HG03354 (cell line): Measurements from ENCODE around the gene ZNF30.
"Not testable (repeated sequence)": the region's sequence is repeated elsewhere in the genome, so short reads cannot be mapped to it uniquely, and the experiment has no call there.

ENCODE experiments used
- ATAC-seq: cut with Tn5 transposase; IDR thresholded peaks from one replicate; pipeline ENCODE4 v1.9.1; 2021; ENCODE audit warnings: mild to moderate bottlenecking; ENCODE audit not compliant: unreplicated experiment, poor library complexity, severe bottlenecking

Gene ZNF30

DNA sequence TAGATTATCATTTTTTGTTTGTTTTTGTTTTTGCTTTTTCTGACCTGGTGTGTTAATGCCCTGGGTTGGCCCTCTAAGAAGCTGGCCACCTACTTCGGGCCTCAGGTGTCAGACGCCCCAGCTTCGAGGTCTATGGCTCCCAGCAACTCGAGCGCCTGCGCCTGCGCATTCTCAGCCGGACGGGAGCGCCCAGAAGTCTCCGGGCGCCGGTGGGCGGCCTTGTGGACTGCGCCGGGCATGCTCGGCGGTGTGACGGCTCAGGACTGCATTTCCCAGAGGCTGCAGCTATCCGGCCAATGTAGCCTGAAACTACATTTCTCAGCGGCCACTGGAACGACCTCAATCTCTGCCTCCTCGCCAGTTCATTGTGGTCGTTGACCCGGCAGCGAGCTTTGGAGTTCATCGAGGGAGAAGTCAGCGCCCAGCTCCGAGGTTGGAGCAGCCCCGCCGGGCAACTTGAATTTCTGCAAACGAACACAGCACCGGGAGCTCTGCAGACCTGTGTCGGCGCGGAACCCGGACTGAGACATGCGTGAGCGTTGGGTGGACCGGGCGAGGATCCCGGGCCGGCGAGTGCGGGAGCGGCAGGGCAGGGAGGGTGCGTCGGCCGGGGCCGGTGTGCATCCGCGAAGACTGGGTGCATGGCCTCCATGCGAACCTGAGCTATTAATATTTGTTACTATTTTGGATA is at the start of gene ZNF30:
TSS of gene ZNF30 (plus strand) at position 219 of the 691 bp plus-strand sequence. CDS start 3,045 bp downstream, outside the sequence.
- ATAC-seq = peak; percentile 97

DNA sequence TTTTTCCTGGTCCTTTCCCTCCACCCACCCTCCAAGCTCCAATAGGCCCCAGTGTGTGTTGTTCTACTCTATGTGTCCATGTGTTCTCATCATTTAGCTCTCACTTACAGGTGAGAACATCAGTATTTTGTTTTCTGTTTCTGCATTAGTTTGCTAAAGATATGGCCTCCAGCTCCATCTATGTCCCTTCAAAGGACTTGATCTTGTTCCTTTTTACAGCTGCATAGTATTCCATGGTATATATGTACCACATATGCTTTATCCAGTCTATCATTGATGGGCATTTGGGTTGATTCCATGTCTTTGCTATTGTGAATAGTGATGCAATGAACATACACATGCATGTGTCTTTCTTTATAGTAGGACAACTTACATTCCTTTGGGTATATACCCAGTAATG is 47.1 kb upstream of the ZNF30 start:
- no peak for ATAC-seq

DNA sequence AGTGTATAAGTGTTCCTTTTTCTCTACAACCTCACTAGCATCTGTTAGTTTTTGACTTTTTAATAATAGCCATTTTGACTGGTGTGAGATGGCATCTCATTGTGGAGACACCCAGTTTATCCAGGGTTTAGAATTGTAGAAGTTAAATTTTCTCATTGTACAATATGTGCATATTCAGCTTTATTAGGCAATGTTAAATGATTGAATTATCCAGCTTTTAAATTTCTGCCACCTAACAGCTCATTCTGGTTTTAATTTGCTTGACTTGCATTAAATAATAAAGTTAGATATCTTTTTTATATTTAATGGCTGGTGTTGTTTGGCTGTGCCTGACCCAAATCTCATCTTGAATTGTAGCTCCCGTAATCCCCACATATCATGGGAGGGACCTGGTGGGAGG is 46.7 kb upstream of the ZNF30 start:
- no peak for ATAC-seq

DNA sequence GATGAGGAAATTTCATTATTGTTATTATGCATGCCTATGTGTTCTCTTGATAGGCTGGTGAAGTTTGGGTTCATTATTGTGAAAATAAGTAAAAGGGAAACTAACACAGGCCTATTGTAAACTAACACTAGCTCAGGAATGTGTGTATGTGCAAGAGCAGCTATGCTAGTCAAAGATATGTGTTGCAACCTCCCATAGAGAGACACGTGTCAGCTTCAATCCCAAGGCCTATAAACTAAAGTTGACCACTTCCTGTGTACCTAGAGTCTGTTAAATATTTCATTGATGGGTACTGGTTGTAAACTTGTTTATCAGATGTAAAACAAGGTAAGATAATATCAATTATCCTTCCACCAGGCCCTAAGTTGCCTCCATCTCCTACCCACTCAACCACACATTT is 44.7 kb upstream of the ZNF30 start:
- no peak for ATAC-seq

DNA sequence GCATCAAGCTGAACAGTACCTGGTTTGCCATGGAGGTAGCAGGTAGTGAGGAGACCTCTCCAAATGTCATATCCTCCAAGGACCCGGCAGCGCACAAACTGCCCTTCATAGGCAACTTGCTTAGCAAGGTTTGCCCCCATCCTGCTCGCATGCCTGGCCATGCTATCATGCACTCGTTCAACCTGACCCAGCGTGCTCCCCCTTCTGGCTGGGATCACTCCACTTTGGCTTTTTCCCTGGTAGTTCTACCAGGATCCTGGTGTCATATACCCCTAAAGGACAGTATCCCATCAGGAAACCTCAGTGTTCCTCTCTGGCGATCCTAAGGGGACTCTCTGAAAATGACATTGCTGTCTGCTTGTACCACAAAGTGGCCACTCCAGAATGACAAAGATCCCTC is 38.6 kb upstream of the ZNF30 start:
- ATAC-seq = no peak

DNA sequence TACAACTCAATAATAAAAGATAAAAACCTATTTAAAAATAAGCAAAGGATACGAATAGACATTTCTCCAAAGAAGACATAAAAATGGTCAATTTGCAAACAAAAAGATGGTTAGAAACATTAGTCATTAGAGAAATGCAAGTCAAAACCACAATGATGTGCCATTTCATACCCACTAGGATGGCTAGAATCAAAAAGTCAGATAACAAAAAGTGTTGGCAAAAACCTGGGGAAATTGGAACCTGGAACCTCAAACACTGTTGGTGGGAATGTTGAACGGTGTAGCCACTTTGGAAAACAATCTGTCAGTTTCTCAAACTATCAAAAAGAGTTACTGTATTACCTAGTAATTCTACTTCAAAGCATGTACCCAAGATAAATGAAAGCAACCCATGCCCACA is 26.5 kb upstream of the ZNF30 start:
- no peak for ATAC-seq

DNA sequence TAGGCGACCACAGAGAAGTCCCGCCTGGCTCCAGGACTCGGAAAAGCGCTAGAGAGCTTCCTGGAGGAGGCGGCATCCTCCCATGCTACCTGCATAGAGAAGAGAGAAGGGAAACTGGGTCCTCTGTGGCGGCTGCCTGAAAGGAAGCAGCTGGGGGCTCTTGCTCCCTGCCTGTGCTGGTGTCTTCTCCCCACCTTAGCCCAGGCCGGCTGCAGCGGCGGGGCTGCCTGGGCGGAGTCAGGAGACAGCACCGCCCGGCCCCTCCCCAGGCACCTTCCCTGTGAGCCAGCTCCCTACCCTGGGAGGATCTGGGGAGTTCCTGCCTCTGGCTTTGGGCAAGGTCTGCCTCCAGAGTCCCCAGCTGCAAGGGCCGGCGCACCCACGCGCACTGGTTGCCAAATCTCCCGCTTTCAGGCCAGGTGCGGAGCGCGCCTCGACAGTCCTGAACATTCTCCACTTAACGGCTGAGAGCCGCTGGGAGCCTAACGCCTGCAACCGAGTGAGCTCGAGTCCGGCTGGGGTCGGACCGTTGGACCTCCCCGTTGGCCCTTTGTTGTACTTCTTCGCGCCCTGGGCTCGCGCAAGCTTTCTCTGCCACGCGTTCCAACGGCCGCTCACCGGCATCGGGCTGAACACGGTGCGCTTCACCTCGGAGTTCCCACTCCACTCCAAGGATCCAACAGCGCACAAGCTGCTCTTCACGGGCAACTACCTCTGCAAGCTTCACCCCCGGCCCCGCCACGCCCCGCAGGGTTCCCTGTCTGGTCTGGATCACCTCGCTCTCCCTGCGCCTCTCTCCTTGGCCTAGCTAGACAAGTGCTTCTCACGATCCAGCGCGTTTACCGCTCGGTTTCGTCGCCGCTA is 21.8 kb upstream of the ZNF30 start:
- ATAC-seq = no peak

DNA sequence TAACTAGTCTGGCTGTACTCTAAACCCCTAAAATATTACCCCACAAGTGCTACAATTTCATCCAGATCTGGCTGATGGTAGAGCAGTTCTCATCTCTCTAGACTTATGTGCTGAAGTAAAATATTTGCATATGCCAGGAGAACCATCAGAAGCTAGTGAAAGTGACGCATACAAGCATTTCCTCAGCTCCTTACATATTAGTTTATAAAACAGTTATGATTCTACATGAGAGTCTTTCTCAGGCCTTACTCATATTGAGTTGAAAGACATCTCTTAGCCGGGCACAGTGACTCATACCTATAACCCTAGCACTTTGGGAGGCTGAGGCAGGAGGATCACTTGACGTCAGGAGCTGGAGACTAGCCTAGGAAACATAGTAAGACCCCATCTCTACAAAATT is 15.9 kb upstream of the ZNF30 start:
- no peak for ATAC-seq

DNA sequence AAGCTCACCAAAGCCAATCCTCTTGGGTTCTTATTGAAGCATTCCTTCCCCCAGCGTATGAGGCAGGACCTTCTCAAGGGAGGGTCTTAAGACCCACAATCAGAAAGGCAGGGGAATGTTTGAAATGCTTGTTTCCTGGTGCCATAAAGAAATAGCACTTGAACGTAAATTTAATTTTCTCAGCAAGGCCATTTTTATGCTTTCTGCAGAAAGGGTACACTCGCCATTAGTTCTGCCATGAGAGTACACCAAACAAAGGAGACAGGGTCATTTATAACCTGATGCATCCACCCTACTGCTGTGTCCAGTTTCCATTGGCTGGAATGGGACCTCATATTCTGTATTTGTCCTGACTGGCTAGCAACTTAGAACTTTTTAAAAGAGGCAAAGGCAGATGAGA is 9.6 kb upstream of the ZNF30 start:
- ATAC-seq = not testable (repeated sequence)

DNA sequence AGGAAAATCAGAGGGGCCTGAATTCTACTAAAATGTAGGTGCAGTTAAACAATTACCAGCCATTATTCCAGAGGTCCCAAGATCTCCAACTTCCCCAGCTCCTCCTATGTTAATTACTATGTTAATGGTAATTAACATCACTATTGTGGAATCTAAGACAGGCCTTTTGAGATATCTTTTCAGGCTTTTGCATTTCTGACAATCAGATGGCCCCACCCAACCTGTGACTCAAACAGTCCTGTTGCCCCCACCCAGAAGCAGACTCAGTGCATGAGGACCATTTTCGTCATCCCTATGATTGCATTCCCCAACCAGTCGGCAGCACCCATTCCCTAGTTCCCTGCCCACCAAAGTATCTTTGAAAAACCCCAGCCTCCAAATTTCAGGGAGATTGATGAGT is 8.5 kb upstream of the ZNF30 start:
- no peak for ATAC-seq

DNA sequence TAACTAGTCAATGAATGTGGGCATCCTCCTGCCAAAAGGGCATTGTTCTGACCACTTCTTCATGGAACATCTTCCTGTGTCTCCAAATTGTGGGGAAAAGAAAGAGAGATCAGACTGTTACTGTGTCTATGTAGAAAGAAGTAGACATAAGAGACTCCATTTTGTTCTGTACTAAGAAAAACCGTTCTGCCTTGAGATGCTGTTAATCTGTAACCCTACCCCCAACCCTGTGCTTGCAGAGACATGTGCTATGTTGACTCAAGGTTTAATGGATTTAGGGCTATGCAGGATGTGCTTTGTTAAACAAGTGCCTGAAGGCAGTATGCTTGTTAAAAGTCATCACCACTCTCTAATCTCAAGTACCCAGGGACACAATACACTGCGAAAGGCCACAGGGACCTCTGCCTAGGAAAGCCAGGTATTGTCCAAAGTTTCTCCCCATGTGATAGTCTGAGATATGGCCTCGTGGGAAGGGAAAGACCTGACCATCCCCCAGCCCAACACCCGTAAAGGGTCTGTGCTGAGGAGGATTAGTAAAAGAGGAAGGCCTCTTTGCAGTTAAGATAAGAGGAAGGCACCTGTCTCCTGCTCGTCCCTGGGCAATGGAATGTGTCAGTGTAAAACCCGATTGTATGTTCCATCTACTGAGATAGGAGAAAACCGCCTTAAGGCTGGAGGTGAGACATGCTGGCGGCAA is 6.5 kb upstream of the ZNF30 start:
- ATAC-seq = not testable (repeated sequence)

DNA sequence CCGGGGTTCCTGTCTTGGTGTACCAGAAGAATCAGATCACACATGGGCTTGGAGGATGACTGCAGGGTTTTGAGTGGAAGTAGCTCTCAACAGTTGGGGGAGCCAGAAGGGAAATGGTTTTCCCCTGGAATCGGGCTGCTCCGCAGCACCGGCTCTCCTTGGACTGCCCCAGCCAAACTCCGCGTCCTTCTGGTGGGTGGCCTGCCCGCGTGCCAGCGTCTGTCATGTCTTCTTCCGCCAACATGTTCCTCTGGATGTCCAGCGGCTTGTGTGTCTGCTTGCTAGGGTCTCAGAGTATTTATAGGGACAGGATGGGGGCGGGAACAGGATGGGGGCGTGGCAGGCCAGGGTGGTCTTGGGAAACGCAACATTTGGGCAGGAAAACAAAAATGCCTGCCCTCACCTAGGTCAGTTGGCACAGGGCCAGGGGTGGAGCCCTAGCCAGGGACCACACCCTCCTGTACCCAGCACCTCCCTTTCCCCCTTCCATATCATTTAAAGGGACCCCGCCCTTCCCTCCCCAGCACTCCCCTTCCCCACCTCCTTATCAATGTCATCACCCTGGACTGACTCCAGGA is 1.3 kb upstream of the ZNF30 start:
- ATAC-seq = no peak

DNA sequence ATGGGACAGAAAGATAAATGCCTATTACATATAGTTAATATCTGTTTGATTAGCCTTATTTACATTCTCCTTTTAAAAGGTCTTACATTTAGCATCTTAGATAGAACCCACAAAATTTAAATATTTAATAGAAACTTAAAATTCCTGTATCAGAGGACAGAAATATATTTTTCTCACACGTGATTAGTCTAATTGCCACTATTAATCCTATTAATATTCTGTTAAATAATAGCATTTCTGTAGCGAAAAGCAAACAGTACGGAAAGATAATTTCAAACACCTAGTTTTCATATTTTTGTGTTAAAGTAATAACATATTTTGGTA is 380 bp upstream of the ZNF30 start:
- no peak for ATAC-seq

DNA sequence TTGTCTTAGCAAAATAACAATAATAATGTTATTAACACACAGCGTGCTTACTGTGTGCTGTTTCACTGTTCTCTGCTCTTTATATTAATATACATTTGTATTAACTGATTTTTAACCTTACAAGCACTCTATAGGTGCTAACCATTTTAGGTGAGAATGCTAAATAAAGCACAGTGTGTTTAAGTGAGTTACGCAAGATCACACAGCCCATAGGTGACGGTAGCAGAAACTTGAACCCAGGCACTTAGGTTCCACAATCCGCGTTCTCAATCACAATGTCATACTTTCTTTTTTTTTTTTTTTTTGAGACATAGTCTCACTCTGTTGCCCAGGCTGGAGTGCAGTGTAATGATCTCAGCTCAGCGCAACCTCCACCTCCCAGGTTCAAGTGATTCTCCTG is 5.8 kb downstream of the ZNF30 start:
- no peak for ATAC-seq

DNA sequence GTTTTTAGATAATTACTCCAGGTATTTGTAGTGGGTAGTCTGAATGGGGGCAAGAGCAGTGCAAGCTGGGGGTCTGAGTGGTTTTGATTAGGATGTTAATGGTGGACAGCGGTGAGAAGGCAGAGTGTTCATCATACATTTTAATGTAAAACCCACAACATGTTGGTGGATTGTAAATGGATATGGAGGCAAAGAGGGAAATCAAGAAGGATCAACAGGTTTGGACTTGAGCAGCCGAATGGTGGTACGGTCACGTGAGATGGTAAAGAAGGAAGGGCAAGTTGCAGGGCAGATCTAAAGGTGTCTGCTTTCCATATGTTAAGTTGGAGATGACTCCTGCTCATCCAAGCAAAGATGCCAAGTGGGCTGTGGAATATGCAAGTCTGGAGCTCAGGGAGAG is 9.5 kb downstream of the ZNF30 start:
- ATAC-seq = no peak

DNA sequence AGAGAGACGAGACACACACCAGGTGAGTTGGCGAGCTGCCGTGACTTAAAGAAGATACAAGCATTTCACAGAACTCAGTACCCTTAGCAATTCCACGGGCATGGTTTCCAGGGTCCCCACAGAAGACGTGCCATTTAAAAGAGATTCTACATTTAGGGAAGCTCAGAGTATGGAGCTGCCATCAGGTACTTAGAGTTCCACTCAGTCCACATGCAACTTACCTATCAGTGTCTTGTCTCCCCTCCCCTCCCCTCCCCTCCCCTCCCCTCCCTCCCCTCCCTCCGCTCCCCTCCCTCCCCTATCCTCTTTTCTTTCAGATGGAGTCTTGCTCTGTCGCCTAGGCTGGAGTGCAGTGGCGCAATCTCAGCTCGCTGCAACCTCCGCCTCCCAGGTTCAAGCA is 12.2 kb downstream of the ZNF30 start:
- ATAC-seq = no peak

DNA sequence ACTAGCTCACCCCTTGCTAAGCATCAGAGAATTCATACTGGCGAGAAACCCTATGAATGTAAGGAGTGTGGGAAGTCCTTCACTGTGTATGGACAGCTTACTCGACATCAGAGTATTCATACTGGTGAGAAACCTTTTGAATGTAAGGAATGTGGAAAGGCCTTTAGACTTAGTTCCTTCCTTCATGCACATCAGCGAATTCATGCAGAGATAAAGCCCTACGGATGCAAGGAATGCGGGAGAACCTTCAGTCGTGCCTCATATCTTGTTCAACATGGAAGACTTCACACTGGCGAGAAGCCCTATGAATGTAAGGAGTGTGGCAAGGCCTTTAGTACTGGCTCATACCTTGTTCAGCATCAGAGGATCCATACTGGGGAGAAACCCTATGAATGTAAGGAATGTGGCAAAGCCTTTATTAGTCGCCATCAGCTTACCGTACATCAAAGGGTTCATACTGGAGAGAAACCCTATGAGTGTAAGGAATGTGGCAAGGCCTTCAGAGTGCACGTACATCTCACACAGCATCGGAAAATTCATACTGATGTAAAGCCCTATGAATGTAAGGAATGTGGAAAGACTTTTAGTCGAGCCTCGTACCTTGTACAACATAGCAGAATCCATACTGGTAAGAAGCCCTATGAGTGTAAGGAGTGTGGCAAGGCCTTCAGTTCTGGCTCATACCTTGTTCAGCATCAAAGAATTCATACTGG is 17.3 kb downstream of the ZNF30 start:
- no peak for ATAC-seq

DNA sequence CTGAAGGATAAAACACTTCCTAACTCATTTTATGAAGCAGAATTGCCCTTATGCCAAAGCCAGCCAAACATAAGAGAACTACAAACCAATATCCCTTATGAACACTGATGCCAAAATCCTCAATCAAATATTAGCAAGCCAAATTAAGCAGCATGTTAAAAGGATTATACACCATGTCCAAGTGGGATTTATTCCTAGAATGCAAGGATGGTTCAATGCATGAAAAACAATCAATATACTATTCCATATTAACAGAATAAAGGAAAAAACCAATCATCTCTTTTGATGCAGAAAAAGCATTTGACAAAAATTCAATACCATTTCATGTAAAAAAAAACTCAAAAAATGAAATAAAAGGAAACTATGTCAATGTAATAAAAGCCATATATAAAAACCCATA is 26.4 kb downstream of the ZNF30 start:
- ATAC-seq = no peak

DNA sequence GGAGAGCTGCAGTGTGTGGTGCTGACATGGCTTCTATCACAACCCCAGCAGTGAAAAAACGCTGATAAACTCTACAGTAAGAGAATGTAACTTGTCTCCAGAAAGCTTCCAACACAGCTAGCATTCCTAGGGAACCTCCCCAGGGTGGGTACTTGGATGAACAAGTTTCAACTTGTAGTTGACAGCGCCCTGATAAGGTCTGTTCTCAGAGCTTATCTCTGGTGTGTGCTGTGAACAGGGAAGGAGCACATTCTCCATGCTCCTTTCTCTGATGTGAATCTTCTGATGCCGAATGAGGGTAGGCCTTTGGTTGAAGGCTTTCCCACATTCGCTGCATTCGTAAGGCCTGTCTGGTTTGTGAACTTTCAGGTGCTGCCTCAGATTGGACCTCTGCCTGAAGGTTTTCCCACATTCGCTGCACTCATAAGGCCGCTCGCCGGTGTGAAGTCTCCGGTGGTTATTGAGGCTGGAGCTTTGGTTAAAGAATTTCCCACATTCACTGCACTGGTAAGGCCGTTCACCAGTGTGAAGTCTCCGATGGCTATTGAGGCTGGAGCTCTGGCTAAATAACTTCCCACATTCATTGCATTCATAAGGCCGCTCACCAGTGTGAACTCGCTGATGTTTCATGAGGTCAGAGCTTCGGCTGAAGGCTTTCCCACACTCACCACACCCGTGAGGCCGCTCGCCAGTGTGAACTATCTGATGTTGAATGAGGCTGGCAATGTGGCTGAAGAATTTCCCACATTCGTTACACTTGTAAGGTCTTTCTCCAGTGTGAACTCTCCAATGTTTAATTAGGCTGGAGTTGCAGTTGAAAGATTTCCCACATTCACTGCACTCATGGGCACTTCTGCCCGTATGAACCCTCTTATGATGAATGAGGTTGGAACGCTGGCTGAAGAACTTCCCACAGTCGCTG is 31.4 kb downstream of the ZNF30 start:
- no peak for ATAC-seq
